Measurements from ENCODE around the gene IL4R.

DNA sequence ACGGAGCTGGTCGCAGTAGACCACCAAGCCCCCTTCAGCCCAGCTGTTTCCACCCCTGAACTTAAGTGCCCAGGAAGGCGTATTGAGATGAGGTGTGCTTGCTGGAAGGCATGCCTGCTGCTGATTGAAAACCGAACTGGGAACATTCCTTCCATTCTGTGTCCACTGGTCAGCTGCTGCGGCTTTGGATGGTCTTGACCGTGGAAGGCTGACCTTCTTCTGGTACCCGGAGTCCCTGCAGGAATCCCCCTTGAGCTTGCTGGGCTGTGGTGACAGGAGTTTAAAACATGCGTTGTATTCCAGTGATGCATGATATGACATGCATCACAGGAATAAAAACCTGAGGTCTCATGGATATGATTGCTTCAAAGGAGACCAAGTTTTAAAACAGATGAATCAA is 31.4 kb downstream of the IL4R start:
- TF ChIP-seq POLR2A (IDR thresholded peaks at IDR 0.05) (no peak), CTCF (IDR thresholded peaks at IDR 0.05) (no peak)

All from right lobe of liver (tissue), 4 donors.